ENCODE results near the gene SPEG. TPM values are rescaled to one million over a fixed set of nuclear protein-coding genes. Genes with fewer than 3 reads are reported as not detected.

The SPEG gene
- total RNA-seq, 1 experiment from 2014 or later, result 25.3 TPM

DNA sequence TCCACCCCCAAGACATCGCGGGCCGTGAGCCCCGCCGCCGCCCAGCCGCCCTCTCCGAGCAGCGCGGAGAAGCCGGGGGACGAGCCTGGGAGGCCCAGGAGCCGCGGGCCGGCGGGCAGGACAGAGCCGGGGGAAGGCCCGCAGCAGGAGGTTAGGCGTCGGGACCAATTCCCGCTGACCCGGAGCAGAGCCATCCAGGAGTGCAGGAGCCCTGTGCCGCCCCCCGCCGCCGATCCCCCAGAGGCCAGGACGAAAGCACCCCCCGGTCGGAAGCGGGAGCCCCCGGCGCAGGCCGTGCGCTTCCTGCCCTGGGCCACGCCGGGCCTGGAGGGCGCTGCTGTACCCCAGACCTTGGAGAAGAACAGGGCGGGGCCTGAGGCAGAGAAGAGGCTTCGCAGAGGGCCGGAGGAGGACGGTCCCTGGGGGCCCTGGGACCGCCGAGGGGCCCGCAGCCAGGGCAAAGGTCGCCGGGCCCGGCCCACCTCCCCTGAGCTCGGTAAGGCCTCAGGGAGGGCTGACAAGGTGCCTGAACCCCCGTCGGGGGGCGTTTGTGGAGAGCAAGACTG, 14.2 kb downstream of the SPEG start:
- Histone ChIP-seq H3K27me3 (ENCODE audit: control insufficient read depth, insufficient read depth, low read length) (peaks cover 6% of the 10 kb centered on the region; the same call in 1 of the 2 replicates), H3K4me3 (ENCODE audit: insufficient read depth, low read depth, low read length) (peak overlapping the region; percentile 20; the same call in 1 of the 2 replicates), H3K36me3 (replicated peaks; ENCODE audit: control insufficient read depth, insufficient read depth, low read length) (no peaks in the 10 kb centered on the region; the same call in 1 of the 2 replicates)
- DNase-seq, result peak; percentile 96

- Histone ChIP-seq H3K27me3 (ENCODE audit: control insufficient read depth, insufficient read depth, low read length) (peaks cover 6% of the 10 kb centered on the region; the same call in 1 of the 2 replicates), H3K4me3 (ENCODE audit: insufficient read depth, low read depth, low read length) (no peak overlapping the region), H3K36me3 (replicated peaks; ENCODE audit: control insufficient read depth, insufficient read depth, low read length) (no peaks in the 10 kb centered on the region; the same call in 1 of the 2 replicates)
- no peak for DNase-seq
Observed at GRCh38 chr2:219449609-219450008, 15.0 kb downstream of the SPEG start.

GRCh38 chr2:219451661-219452360, 17.2 kb downstream of the SPEG start:
- DNase-seq, result no peak
- peaks cover 6% of the 10 kb centered on the region; the same call in 1 of the 2 replicates for H3K27me3 ChIP-seq (ENCODE audit: control insufficient read depth, insufficient read depth, low read length)
- no peak overlapping the region for H3K4me3 ChIP-seq (ENCODE audit: insufficient read depth, low read depth, low read length)
- no peaks in the 10 kb centered on the region; the same call in 1 of the 2 replicates for H3K36me3 ChIP-seq (replicated peaks; ENCODE audit: control insufficient read depth, insufficient read depth, low read length)

GRCh38 chr2:219452361-219453317, 18.0 kb downstream of the SPEG start:
- Histone ChIP-seq H3K27me3 (ENCODE audit: control insufficient read depth, insufficient read depth, low read length) (peaks cover 4% of the 10 kb centered on the region; the same call in 1 of the 2 replicates), H3K36me3 (replicated peaks; ENCODE audit: control insufficient read depth, insufficient read depth, low read length) (no peaks in the 10 kb centered on the region; the same call in 1 of the 2 replicates), H3K4me3 (ENCODE audit: insufficient read depth, low read depth, low read length) (no peak overlapping the region)
- no peak for DNase-seq

DNA sequence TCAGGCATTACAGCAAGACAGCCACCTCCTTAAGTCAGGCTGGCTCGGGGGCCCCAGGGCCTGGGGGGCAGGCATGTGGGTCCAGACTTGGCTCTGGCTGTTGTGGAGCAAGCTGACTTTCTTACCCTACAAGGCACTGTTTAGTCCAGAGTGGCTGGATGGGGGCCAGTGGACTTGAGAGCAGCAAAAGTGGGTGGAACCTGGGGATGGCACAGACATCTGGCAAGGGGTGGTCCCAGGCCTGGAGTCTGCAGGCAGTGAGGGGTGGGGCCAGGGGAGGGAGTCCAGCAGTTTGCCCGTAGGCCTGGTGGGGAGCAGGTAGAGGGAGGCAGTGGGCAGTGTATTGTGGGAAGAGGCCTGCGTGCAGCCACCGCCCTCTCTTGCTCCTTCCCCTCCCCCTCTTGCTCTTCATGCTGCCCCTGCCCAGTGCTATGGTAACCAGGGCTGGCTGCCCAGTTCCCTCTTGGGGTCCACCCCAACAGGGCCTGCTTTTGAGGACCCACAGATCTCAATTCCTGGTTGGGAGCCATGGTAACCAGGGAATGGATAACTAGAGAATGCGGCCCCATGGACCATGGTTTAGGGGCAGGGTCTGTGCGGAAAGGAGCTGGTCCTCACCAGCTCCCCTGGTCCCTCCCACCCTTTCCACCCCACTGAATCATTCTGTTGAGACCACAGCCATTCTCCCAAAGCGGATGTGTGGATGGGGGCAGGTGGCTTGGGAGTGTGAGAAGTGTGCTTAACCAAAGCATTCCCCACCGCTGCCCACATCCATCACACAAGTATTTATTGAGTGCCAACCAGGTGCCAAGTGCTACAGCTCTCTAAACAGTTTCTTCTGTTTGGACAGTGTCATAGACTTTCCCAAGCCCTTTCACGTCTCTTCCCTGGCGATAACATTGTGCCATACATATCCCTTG, 19.3 kb downstream of the SPEG start:
- no peak for DNase-seq
- H3K27me3 ChIP-seq (ENCODE audit: control insufficient read depth, insufficient read depth, low read length), result no peaks in the 10 kb centered on the region
- no peaks in the 10 kb centered on the region; the same call in 1 of the 2 replicates for H3K36me3 ChIP-seq (replicated peaks; ENCODE audit: control insufficient read depth, insufficient read depth, low read length)
- H3K4me3 ChIP-seq (ENCODE audit: insufficient read depth, low read depth, low read length), result no peak overlapping the region

DNA sequence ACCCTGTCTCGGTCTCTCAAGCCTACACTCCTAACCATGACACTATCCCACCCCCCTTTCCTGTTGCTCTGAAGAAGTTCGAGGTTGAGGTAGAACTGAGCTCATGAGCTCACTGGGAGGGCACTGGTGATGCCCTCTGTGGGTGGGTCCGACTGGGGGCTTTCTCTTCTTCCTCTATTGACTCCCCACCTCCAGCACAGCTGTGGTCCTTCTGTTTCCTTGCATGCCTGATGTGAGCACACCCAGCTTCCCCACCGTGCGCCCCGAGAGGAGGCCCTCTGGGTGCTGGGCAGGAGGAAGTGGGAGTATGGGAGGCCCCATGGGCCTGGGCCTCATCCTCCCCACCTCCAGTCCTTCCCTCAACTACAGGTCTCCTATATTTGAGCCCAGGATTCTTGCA, 20.9 kb downstream of the SPEG start:
- DNase-seq, result no peak
- Histone ChIP-seq H3K36me3 (replicated peaks; ENCODE audit: control insufficient read depth, insufficient read depth, low read length) (no peaks in the 10 kb centered on the region; the same call in 1 of the 2 replicates), H3K4me3 (ENCODE audit: insufficient read depth, low read depth, low read length) (no peak overlapping the region), H3K27me3 (ENCODE audit: control insufficient read depth, insufficient read depth, low read length) (no peaks in the 10 kb centered on the region)

- Histone ChIP-seq H3K4me3 (ENCODE audit: insufficient read depth, low read depth, low read length) (no peak overlapping the region), H3K36me3 (replicated peaks; ENCODE audit: control insufficient read depth, insufficient read depth, low read length) (0 out of 2 replicates have a peak, but pooled peaks cover 2% of the 10 kb centered on the region), H3K27me3 (ENCODE audit: control insufficient read depth, insufficient read depth, low read length) (no peaks in the 10 kb centered on the region)
- peak; percentile 80 for DNase-seq
Observed at GRCh38 chr2:219457784-219458369, 23.2 kb downstream of the SPEG start.

DNA sequence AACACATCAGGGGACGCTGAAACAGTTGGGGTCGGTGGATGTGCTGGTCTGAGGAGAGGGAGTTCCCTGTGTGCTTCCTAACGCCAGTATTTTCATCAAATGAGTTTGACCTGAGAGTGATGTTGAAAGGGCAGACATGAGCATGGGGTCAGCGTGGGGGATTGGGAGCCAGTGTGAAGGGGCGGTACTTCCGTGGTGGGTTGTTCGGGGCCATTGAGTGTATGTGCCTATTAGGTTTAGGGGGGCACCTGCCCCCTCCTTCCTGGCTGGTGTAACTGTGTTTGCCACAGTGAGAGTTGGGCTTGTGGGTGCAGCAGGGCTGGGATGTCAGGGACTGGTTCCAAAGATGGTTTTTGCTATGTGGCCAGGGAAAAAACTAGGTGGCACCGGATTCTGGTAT, 24.4 kb downstream of the SPEG start:
- H3K27me3 ChIP-seq (ENCODE audit: control insufficient read depth, insufficient read depth, low read length), result no peaks in the 10 kb centered on the region
- DNase-seq, result no peak
- 0 out of 2 replicates have a peak, but pooled peaks cover 2% of the 10 kb centered on the region for H3K36me3 ChIP-seq (replicated peaks; ENCODE audit: control insufficient read depth, insufficient read depth, low read length)
- no peak overlapping the region for H3K4me3 ChIP-seq (ENCODE audit: insufficient read depth, low read depth, low read length)

- Histone ChIP-seq H3K4me3 (ENCODE audit: insufficient read depth, low read depth, low read length) (no peak overlapping the region), H3K36me3 (replicated peaks; ENCODE audit: control insufficient read depth, insufficient read depth, low read length) (peaks cover 2% of the 10 kb centered on the region; the same call in 1 of the 2 replicates), H3K27me3 (ENCODE audit: control insufficient read depth, insufficient read depth, low read length) (no peaks in the 10 kb centered on the region)
- peak; percentile 96 for DNase-seq
Observed at GRCh38 chr2:219459460-219460311, 25.0 kb downstream of the SPEG start.

- peak; percentile 93 for DNase-seq
- H3K36me3 ChIP-seq (replicated peaks; ENCODE audit: control insufficient read depth, insufficient read depth, low read length), result peaks cover 3% of the 10 kb centered on the region; the same call in 1 of the 2 replicates
- no peaks in the 10 kb centered on the region for H3K27me3 ChIP-seq (ENCODE audit: control insufficient read depth, insufficient read depth, low read length)
- H3K4me3 ChIP-seq (ENCODE audit: insufficient read depth, low read depth, low read length), result no peak overlapping the region
Observed at GRCh38 chr2:219460424-219460926, 25.8 kb downstream of the SPEG start.

- Histone ChIP-seq H3K4me3 (ENCODE audit: insufficient read depth, low read depth, low read length) (no peak overlapping the region), H3K36me3 (replicated peaks; ENCODE audit: control insufficient read depth, insufficient read depth, low read length) (peaks cover 3% of the 10 kb centered on the region), H3K27me3 (ENCODE audit: control insufficient read depth, insufficient read depth, low read length) (no peaks in the 10 kb centered on the region)
- DNase-seq, result peak; percentile 83
Observed at GRCh38 chr2:219461047-219461514, 26.4 kb downstream of the SPEG start.

DNA sequence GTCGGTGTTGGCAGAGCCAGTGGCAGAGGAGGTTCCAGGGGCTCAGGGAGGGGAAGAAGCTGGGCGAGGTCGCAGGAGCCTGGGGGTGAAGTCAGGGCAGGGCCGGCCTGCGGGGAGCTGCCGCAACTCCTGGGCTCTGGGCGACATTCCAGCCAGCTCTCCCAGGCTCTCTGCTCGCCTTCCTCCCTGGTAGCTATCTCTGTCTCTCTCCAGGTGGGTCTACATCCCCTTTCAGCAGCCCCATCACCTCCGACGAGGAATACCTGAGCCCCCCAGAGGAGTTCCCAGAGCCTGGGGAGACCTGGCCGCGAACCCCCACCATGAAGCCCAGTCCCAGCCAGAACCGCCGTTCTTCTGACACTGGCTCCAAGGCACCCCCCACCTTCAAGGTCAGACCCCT, 27.0 kb downstream of the SPEG start:
- no peak for DNase-seq
- H3K36me3 ChIP-seq (replicated peaks; ENCODE audit: control insufficient read depth, insufficient read depth, low read length), result peaks cover 3% of the 10 kb centered on the region
- no peaks in the 10 kb centered on the region for H3K27me3 ChIP-seq (ENCODE audit: control insufficient read depth, insufficient read depth, low read length)
- no peak overlapping the region for H3K4me3 ChIP-seq (ENCODE audit: insufficient read depth, low read depth, low read length)

Measured in H7 (cell line).